ENCODE measurements around the gene TMEM272. TPM values are rescaled to one million over a fixed set of nuclear protein-coding genes. Genes with fewer than 3 reads are reported as not detected.

TMEM272 gene
- total and polyA plus RNA-seq, 2 donors (not counting 1 experiment from before 2014, with no cell fraction given), result not detected

DNA sequence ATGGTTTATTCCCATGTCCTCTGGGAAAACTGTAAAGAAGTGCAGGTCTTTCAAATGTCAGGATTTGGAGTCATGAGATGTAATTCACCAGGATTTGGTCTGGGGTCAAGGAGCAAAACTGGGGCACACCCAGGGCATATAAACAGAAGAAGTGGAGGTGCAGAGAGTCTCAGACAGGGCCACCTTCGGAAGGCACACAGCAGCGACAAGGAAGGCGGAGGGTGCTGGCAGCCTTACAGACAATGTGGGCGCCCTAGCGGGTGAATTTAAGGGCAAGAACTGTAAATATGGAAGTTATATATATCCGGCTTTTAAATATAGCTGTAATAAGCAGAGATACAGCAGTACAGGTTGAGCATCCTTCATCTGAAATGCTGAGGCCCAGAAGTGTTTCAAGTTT lies 72.2 kb downstream of the TMEM272 start:
- H3K79me2 ChIP-seq (ENCODE audit: control insufficient read depth, insufficient read depth, low read length), result no peaks in the 10 kb centered on the region
- DNase-seq, result no peak
- no peak overlapping the region for H2AFZ ChIP-seq (ENCODE audit: insufficient read depth, low read depth, low read length, poor library complexity, severe bottlenecking)
- Mint-ChIP-seq H3K27me3 (no peaks in the 10 kb centered on the region), H3K27ac (no peak overlapping the region), H3K9me3 (ENCODE audit: insufficient read depth) (no peaks in the 10 kb centered on the region), H3K4me3 (no peak overlapping the region), H3K4me1 (peaks cover 8% of the 10 kb centered on the region)
- ChIA-PET CTCF (interaction anchor here (0.8 kb wide), 1 partner anchor 59 kb away, joined by 3 read pairs; no protein-coding TSS in a partner anchor), POLR2A (interaction anchor here (0.6 kb wide), 1 partner anchor 18 kb away, joined by 4 read pairs; no protein-coding TSS in a partner anchor)
- H3K4me2 ChIP-seq (replicated peaks; ENCODE audit: low read depth, low read length, poor library complexity, severe bottlenecking), result no peak overlapping the region
- WGBS (ENCODE audit: insufficient coverage), result 100% methylated on average over 6 of the region's 6 CpGs
- intact Hi-C loops (cut with micrococcal nuclease), result no loop called here
- H4K20me1 ChIP-seq (ENCODE audit: control insufficient read depth, insufficient read depth, low read length, poor library complexity, severe bottlenecking), result no peaks in the 10 kb centered on the region
- H3K9ac ChIP-seq (ENCODE audit: low read length), result no peak overlapping the region
- peaks cover 0 to 9% of the 10 kb centered on the region in 2 donors for H3K4me1 ChIP-seq (ENCODE audit: control insufficient read depth in 2 of 2, insufficient read depth in 2 of 2, low read length in 2 of 2)
- H3K36me3 ChIP-seq (replicated peaks in 1 of 2; ENCODE audit: control extremely low read depth in 1 of 2, control insufficient read depth in 1 of 2, extremely low read depth in 1 of 2, insufficient read depth in 2 of 2, low read length in 1 of 2), result no peaks in the 10 kb centered on the region
- H3K4me3 ChIP-seq (ENCODE audit: control extremely low read depth in 1 of 5, extremely low read depth in 1 of 5, insufficient read depth in 1 of 5, low read depth in 2 of 5, low read length in 4 of 5), result no peak overlapping the region
- H3K27me3 ChIP-seq (replicated peaks in 1 of 4; ENCODE audit: control extremely low read depth in 1 of 4, control insufficient read depth in 3 of 4, insufficient read depth in 4 of 4, low read length in 3 of 4), result no peaks in the 10 kb centered on the region
- peaks cover 0 to 6% (median 0%) of the 10 kb centered on the region in 3 donors for H3K9me3 ChIP-seq (ENCODE audit: control extremely low read depth in 1 of 3, control insufficient read depth in 2 of 3, insufficient read depth in 1 of 3, low read length in 2 of 3)
- TF ChIP-seq EZH2 (IDR thresholded peaks at IDR 0.05; ENCODE audit: borderline replicate concordance, insufficient read depth, low read depth, low read length, poor library complexity, severe bottlenecking), result no peak
- TF ChIP-seq, protein P1, sequence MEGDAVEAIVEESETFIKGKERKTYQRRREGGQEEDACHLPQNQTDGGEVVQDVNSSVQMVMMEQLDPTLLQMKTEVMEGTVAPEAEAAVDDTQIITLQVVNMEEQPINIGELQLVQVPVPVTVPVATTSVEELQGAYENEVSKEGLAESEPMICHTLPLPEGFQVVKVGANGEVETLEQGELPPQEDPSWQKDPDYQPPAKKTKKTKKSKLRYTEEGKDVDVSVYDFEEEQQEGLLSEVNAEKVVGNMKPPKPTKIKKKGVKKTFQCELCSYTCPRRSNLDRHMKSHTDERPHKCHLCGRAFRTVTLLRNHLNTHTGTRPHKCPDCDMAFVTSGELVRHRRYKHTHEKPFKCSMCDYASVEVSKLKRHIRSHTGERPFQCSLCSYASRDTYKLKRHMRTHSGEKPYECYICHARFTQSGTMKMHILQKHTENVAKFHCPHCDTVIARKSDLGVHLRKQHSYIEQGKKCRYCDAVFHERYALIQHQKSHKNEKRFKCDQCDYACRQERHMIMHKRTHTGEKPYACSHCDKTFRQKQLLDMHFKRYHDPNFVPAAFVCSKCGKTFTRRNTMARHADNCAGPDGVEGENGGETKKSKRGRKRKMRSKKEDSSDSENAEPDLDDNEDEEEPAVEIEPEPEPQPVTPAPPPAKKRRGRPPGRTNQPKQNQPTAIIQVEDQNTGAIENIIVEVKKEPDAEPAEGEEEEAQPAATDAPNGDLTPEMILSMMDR (IDR thresholded peaks at IDR 0.05), result no peak
- H3K27ac ChIP-seq (ENCODE audit: low read length in 2 of 2), result no peak overlapping the region
- no peak for ATAC-seq (ENCODE audit: low read depth)

DNA sequence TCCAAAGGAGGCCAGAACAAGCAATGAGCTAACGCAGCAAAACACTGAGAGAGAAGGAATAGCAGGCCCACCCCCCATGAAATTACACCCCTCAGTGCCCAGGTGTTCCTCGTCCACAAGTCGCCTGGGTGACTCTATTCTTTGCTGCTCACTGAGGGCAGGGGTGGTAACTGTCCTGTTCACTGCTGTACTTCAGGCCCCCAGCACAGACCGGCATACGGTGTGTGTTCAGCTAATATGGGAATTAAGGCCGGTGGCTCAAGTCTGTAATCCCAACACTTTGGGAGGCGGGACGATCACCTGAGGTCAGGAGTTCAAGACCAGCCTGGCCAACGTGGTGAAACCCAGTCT lies 72.9 kb downstream of the TMEM272 start:
- TF ChIP-seq, protein P1 (IDR thresholded peaks at IDR 0.05), result no peak
- no peak for TF ChIP-seq EZH2 (IDR thresholded peaks at IDR 0.05; ENCODE audit: borderline replicate concordance, insufficient read depth, low read depth, low read length, poor library complexity, severe bottlenecking)
- H3K27me3 Mint-ChIP-seq, result no peaks in the 10 kb centered on the region
- WGBS (ENCODE audit: insufficient coverage), result 95% methylated on average over 5 of the region's 9 CpGs
- Histone ChIP-seq H3K27ac (ENCODE audit: low read length in 2 of 2) (no peak overlapping the region), H3K4me3 (ENCODE audit: control extremely low read depth in 1 of 5, extremely low read depth in 1 of 5, insufficient read depth in 1 of 5, low read depth in 2 of 5, low read length in 4 of 5) (no peak overlapping the region), H2AFZ (ENCODE audit: insufficient read depth, low read depth, low read length, poor library complexity, severe bottlenecking) (no peak overlapping the region), H3K9ac (ENCODE audit: low read length) (no peak overlapping the region), H3K4me1 (ENCODE audit: control insufficient read depth in 2 of 2, insufficient read depth in 2 of 2, low read length in 2 of 2) (peaks cover 0 to 9% of the 10 kb centered on the region in 2 donors), H3K4me2 (replicated peaks; ENCODE audit: low read depth, low read length, poor library complexity, severe bottlenecking) (no peak overlapping the region), H3K27me3 (replicated peaks in 1 of 4; ENCODE audit: control extremely low read depth in 1 of 4, control insufficient read depth in 3 of 4, insufficient read depth in 4 of 4, low read length in 3 of 4) (no peaks in the 10 kb centered on the region), H3K79me2 (ENCODE audit: control insufficient read depth, insufficient read depth, low read length) (no peaks in the 10 kb centered on the region), H3K36me3 (replicated peaks in 1 of 2; ENCODE audit: control extremely low read depth in 1 of 2, control insufficient read depth in 1 of 2, extremely low read depth in 1 of 2, insufficient read depth in 2 of 2, low read length in 1 of 2) (peaks cover 0 to 4% of the 10 kb centered on the region in 2 experiments), H4K20me1 (ENCODE audit: control insufficient read depth, insufficient read depth, low read length, poor library complexity, severe bottlenecking) (no peaks in the 10 kb centered on the region), H3K9me3 (ENCODE audit: control extremely low read depth in 1 of 3, control insufficient read depth in 2 of 3, insufficient read depth in 1 of 3, low read length in 2 of 3) (peaks cover 0 to 6% (median 0%) of the 10 kb centered on the region in 3 donors)
- POLR2A ChIA-PET, result interaction anchor here (0.6 to 1.3 kb wide), 2 partner anchors 19 to 188 kb away, joined by 3 to 4 read pairs; partner anchors contain the start of gene WDFY2
- no peak overlapping the region for H3K27ac Mint-ChIP-seq
- intact Hi-C loops (cut with micrococcal nuclease), result no loop called here
- DNase-seq (no peak), ATAC-seq (ENCODE audit: low read depth) (no peak)
- no peak overlapping the region for H3K4me3 Mint-ChIP-seq
- peaks cover 8% of the 10 kb centered on the region for H3K4me1 Mint-ChIP-seq
- no peaks in the 10 kb centered on the region for H3K9me3 Mint-ChIP-seq (ENCODE audit: insufficient read depth)
- CTCF ChIA-PET, result interaction anchor here (0.8 to 1.0 kb wide), 2 partner anchors 23 to 60 kb away, joined by 3 read pairs; no protein-coding TSS in a partner anchor
